GM12878 (cell line): ENCODE data around the gene PRSS56. TPM values are rescaled to one million over a fixed set of nuclear protein-coding genes. Genes with fewer than 3 reads are reported as not detected.

ENCODE experiments used
- ATAC-seq: fragments of 200-7000 bp; cut with Tn5 transposase; 3 replicates; pipeline ENCODE4 v1.9.1; 2020; ENCODE audit warnings: mild to moderate bottlenecking, moderate library complexity
- BruUV-seq: library from RNA; stranded (reverse); fragments of 400-500 nt; replicated peaks from 2 replicates; lab custom pipeline; 2021; lab: Mats Ljungman, UMichigan
- CTCF ChIA-PET: fragments of 300-600 bp; sonication (Branson Sonifier 250); formaldehyde crosslinking; extraction: SDS; loops from one replicate; lab custom pipeline; 2021; ENCODE audit warnings: inconsistent platforms; lab: Yijun Ruan, JAX
- POLR2A ChIA-PET: fragments of 350-600 bp; formaldehyde crosslinking; extraction: SDS; loops from one replicate; lab custom pipeline; 2021; ENCODE audit warnings: inconsistent platforms; lab: Charles Lee
- RAD21 ChIA-PET: fragments of 300-600 bp; sonication (Branson Sonifier 250); formaldehyde crosslinking; loops from one replicate; lab custom pipeline; 2023; ENCODE audit warnings: antibody characterized with exemption; ENCODE audit not compliant: unreplicated experiment; lab: Charles Lee
- SMC1A ChIA-PET: fragments of 300-600 bp; sonication (Branson Sonifier 250); formaldehyde crosslinking; loops from one replicate; lab custom pipeline; 2023; ENCODE audit not compliant: unreplicated experiment, uncharacterized antibody; lab: Charles Lee
- DNase-seq: peaks from one replicate; pipeline ENCODE4 v3.0.0-alpha.2; 2011; ENCODE audit warnings: low read depth, low spot score
- FAIRE-seq: peaks from 3 replicates; lab custom pipeline; 2011; peaks lifted over from hg19 to GRCh38; lab: Jason Lieb, UNC
- H2AFZ ChIP-seq: 2 replicates; pipeline ENCODE4 v1.6.0; 2011; ENCODE audit warnings: low read depth, low read length, control low read depth; ENCODE audit not compliant: control insufficient read depth
- H3K27ac ChIP-seq: 2 replicates; pipeline ENCODE4 v1.5.1; 2011; ENCODE audit warnings: control low read depth; ENCODE audit not compliant: control insufficient read depth, insufficient read depth
- H3K27me3 ChIP-seq, 2 experiments: replicated peaks in 1 of 2; 2 replicates each; pipeline versions ENCODE4 v1.6.0 to v1.6.1; 2011; ENCODE audit warnings: low read length in 1 of 2; ENCODE audit not compliant: control insufficient read depth in 2 of 2, insufficient read depth in 2 of 2
- H3K36me3 ChIP-seq, 2 experiments: 2 replicates each; pipeline ENCODE4 v1.5.1; 2011; ENCODE audit warnings: low read length in 1 of 2; ENCODE audit not compliant: control insufficient read depth in 2 of 2, insufficient read depth in 2 of 2
- H3K4me1 ChIP-seq: 2 replicates; pipeline ENCODE4 v1.6.1; 2011; ENCODE audit warnings: mild to moderate bottlenecking, low read length, moderate library complexity, mixed read lengths; ENCODE audit not compliant: control insufficient read depth, insufficient read depth
- H3K4me2 ChIP-seq: 2 replicates; pipeline ENCODE4 v1.6.0; 2011; ENCODE audit warnings: control low read depth; ENCODE audit not compliant: control insufficient read depth, insufficient read depth
- H3K4me3 ChIP-seq: fragments of 200-600 bp; sonication (generic); 2 replicates; pipeline ENCODE4 v1.5.1; 2016
- H3K79me2 ChIP-seq: 2 replicates; pipeline ENCODE4 v1.6.0; 2011; ENCODE audit warnings: low read length; ENCODE audit not compliant: control insufficient read depth, insufficient read depth
- H3K9ac ChIP-seq: 2 replicates; pipeline ENCODE4 v1.8.0; 2011; ENCODE audit warnings: low read length, control low read depth, mixed read lengths; ENCODE audit not compliant: control insufficient read depth, insufficient read depth
- H3K9me3 ChIP-seq: replicated peaks from 3 replicates; pipeline ENCODE4 v1.5.1; 2011; ENCODE audit warnings: mild to moderate bottlenecking, low read length; ENCODE audit not compliant: control insufficient read depth, insufficient read depth
- H4K20me1 ChIP-seq: 2 replicates; pipeline ENCODE4 v1.6.0; 2011; ENCODE audit not compliant: control insufficient read depth, insufficient read depth
- HDGF ChIP-seq: fragments of 450-650 bp; IDR thresholded peaks from 2 replicates; pipeline ENCODE4 v1.6.1; 2016; ENCODE audit warnings: antibody characterized with exemption
- KLF5 ChIP-seq: fragments of 450-650 bp; IDR thresholded peaks from 2 replicates; pipeline ENCODE4 v1.6.1; 2014; ENCODE audit warnings: mild to moderate bottlenecking; ENCODE audit not compliant: partially characterized antibody
- MEF2B ChIP-seq: fragments of 450-650 bp; IDR thresholded peaks from 2 replicates; pipeline ENCODE4 v1.6.1; 2018; ENCODE audit warnings: mild to moderate bottlenecking, moderate library complexity; ENCODE audit not compliant: partially characterized antibody, poor library complexity, severe bottlenecking
- NFYB ChIP-seq: IDR thresholded peaks from 2 replicates; pipeline ENCODE4 v1.6.1; 2011; ENCODE audit warnings: low read depth, mild to moderate bottlenecking, low read length, improper control_type of control experiment, moderate library complexity; ENCODE audit not compliant: insufficient read depth
- PAX8 ChIP-seq: fragments of 450-650 bp; IDR thresholded peaks from 2 replicates; pipeline ENCODE4 v1.6.1; 2017; ENCODE audit warnings: mild to moderate bottlenecking, moderate library complexity
- POLR2AphosphoS2 ChIP-seq: IDR thresholded peaks from 2 replicates; pipeline ENCODE4 v1.6.1; 2011; ENCODE audit warnings: low read depth, mild to moderate bottlenecking, low read length, improper control_type of control experiment, moderate library complexity
- RELA ChIP-seq: fragments of 450-650 bp; IDR thresholded peaks from 2 replicates; pipeline ENCODE4 v1.8.0; 2014; ENCODE audit warnings: borderline replicate concordance; ENCODE audit not compliant: partially characterized antibody
- RELB ChIP-seq: fragments of 450-650 bp; IDR thresholded peaks from 2 replicates; pipeline ENCODE4 v1.6.1; 2017; ENCODE audit warnings: low read depth, mild to moderate bottlenecking, moderate library complexity
- TCF12 ChIP-seq: IDR thresholded peaks from 2 replicates; pipeline ENCODE4 v1.6.1; 2011; ENCODE audit warnings: low read depth, mild to moderate bottlenecking, low read length
- ZNF274 ChIP-seq: IDR thresholded peaks from one replicate; pipeline ENCODE4 v1.8.0; 2011; ENCODE audit not compliant: insufficient read length, insufficient read depth
- ZNF384 ChIP-seq: IDR thresholded peaks from 2 replicates; pipeline ENCODE4 v1.6.1; 2012; ENCODE audit warnings: low read depth, mild to moderate bottlenecking, low read length, improper control_type of control experiment, borderline replicate concordance
- WGBS: methylation state at CpG from one replicate; pipeline ENCODE4 v1.1.6; 2016; ENCODE audit warnings: low lambda C conversion rate; ENCODE audit not compliant: insufficient replicate concordance, insufficient coverage; ENCODE audit errors: missing lambda C conversion rate; 5-methylcytosine and 5-hydroxymethylcytosine counted together
- in situ Hi-C: fragments of 300-500 bp; cut with MboI; formaldehyde crosslinking; loops from 9 replicates; pipeline ENCODE4 v1.14.3; 2018; ENCODE audit warnings: mixed read lengths
- intact Hi-C: fragments of 100-400 bp; cut with micrococcal nuclease; formaldehyde crosslinking; loops from one replicate; pipeline ENCODE4 v1.14.2; 2022; ENCODE audit not compliant: unreplicated experiment
- polyA plus RNA-seq, 11 experiments: library from polyadenylated mRNA; depleted of rRNA in 4 of 11; unstranded in 6 of 11; stranded (reverse) in 5 of 11; fragments of >200 nt; fragmentation: Nextera tagmentation in 4 of 11; fragmentation: Illumina TruSeq in 1 of 11; extraction: Ambion mirVana in 4 of 11; extraction: Trizol in 1 of 11; gene quantifications; 1 replicate in 1 of 11; 2 replicates in 10 of 11; pipeline versions ENCODE4 v1.2.1 to v1.2.3, GENCODE V29; 2011 to 2016; ENCODE audit warnings: inconsistent platforms in 2 of 11, missing spikeins in 2 of 11, low read depth in 1 of 11
- total RNA-seq, 4 experiments: library from RNA; depleted of rRNA in 3 of 4; stranded (reverse); fragments of >200 nt in 3 of 4; fragmentation: Illumina TruSeq in 1 of 4; extraction: Trizol in 1 of 4; gene quantifications; 2 replicates each; pipeline versions ENCODE4 v1.2.1 to v1.2.3, GENCODE V29; 2013 to 2021

Gene PRSS56
- total and polyA plus RNA-seq, 10 of the 15 experiments (the other 5 are each of a cell fraction or from before 2014, with no cell fraction given) = not detected

- ATAC-seq (no peak), DNase-seq (no peak), FAIRE-seq (no peak)
- intact Hi-C loops = no loop called here
- Histone ChIP-seq H3K9ac (no peak overlapping the region), H3K27ac (no peak overlapping the region), H3K79me2 (no peaks in the 10 kb centered on the region), H3K4me3 (no peak overlapping the region), H2AFZ (no peak overlapping the region), H3K4me1 (peaks cover under 1% of the 10 kb centered on the region; the same call in 1 of the 2 replicates), H4K20me1 (no peaks in the 10 kb centered on the region), H3K36me3 (no peaks in the 10 kb centered on the region), H3K27me3 (no peaks in the 10 kb centered on the region), H3K9me3 (peaks cover 6% of the 10 kb centered on the region; the same call in 2 of the 3 replicates), H3K4me2 (no peak overlapping the region)
- in situ Hi-C loops = no loop called here
- 38% methylated on average over 13 of the region's 13 CpGs for WGBS
- ChIA-PET SMC1A (no interaction called here), RAD21 (no interaction called here), CTCF (no interaction called here), POLR2A (no interaction called here)
- TF ChIP-seq NFYB (no peak), PAX8 (no peak)
- BruUV-seq = no TSS peak
Measured at GRCh38 chr2:232533944-232534710, 13.9 kb downstream of the PRSS56 start.

GRCh38 chr2:232534940-232535651, 14.9 kb downstream of the PRSS56 start:
- CTCF ChIA-PET = no interaction called here
- no peak overlapping the region for H2AFZ ChIP-seq
- H3K27me3 ChIP-seq = no peaks in the 10 kb centered on the region
- no TSS peak for BruUV-seq
- no peak overlapping the region for H3K4me2 ChIP-seq
- no peak overlapping the region for H3K27ac ChIP-seq
- WGBS = 37% methylated on average over 14 of the region's 14 CpGs
- RAD21 ChIA-PET = no interaction called here
- intact Hi-C loops (no loop called here), in situ Hi-C loops (no loop called here)
- no peak overlapping the region for H3K4me3 ChIP-seq
- DNase-seq = no peak
- no peaks in the 10 kb centered on the region for H4K20me1 ChIP-seq
- POLR2A ChIA-PET = no interaction called here
- no peak for ATAC-seq
- peaks cover 4% of the 10 kb centered on the region; the same call in 1 of the 2 replicates for H3K4me1 ChIP-seq
- no peak for FAIRE-seq
- H3K36me3 ChIP-seq = no peaks in the 10 kb centered on the region
- no peak overlapping the region for H3K9ac ChIP-seq
- SMC1A ChIA-PET = no interaction called here
- H3K9me3 ChIP-seq = peaks cover 6% of the 10 kb centered on the region; the same call in 2 of the 3 replicates
- H3K79me2 ChIP-seq = no peaks in the 10 kb centered on the region
- TF ChIP-seq TCF12 (no peak), ZNF384 (no peak), RELA (no peak), RELB (no peak), ZNF274 (no peak), POLR2AphosphoS2 (no peak), MEF2B (no peak), KLF5 (no peak), HDGF (no peak)
